ENCODE results near the gene SLC26A8.

SLC26A8 gene, protein sequence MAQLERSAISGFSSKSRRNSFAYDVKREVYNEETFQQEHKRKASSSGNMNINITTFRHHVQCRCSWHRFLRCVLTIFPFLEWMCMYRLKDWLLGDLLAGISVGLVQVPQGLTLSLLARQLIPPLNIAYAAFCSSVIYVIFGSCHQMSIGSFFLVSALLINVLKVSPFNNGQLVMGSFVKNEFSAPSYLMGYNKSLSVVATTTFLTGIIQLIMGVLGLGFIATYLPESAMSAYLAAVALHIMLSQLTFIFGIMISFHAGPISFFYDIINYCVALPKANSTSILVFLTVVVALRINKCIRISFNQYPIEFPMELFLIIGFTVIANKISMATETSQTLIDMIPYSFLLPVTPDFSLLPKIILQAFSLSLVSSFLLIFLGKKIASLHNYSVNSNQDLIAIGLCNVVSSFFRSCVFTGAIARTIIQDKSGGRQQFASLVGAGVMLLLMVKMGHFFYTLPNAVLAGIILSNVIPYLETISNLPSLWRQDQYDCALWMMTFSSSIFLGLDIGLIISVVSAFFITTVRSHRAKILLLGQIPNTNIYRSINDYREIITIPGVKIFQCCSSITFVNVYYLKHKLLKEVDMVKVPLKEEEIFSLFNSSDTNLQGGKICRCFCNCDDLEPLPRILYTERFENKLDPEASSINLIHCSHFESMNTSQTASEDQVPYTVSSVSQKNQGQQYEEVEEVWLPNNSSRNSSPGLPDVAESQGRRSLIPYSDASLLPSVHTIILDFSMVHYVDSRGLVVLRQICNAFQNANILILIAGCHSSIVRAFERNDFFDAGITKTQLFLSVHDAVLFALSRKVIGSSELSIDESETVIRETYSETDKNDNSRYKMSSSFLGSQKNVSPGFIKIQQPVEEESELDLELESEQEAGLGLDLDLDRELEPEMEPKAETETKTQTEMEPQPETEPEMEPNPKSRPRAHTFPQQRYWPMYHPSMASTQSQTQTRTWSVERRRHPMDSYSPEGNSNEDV

DNA sequence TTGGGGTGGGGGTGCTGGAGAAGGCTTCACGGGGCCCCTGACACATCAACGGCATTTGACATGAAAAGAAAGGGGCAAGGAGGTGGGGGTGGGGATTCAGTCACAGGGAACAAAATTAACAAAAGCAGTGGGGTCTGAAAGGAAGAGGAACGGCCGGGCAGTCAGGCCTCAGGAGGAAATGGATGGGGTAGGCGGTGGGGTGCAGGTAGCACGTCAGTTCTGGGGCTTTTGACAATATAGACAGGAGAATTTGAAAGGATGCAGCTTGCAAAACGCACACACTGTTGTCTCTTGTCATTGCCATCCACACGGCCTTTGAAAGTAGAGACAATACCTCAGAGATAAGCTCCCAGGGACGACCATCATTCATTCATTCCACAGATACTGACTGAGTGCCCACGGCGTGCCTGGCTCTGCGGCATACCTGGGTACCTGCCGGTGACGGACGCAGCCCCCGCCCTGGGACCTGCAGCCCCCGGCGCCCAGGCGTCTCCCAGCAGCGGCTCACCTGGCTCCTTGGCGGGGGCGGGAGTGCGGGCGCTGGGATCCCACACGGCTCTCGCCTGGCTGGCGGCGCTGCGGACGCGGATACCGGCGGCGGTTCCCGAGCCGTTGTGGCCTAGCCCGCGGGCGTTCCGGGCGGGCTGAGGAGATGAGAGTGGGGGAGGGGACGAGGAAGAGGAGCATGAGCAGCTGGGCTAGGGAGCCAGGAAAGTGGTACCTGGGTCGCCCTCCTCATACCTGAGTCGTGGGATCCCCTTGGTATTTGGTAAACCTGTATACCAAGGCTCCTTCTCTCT lies at the start of gene SLC26A8:
SLC26A8 (minus strand) TSS at position 646 of the 800 bp plus-strand sequence. CDS start 4,934 bp downstream, outside the sequence.
- H3K9me3 Mint-ChIP-seq, result no peaks in the 10 kb centered on the region
- H3K4me3 Mint-ChIP-seq, result peak within 1 kb of the TSS; percentile 6
- peaks cover 22% of the 10 kb centered on the region for H3K27me3 Mint-ChIP-seq
- H3K4me1 Mint-ChIP-seq (ENCODE audit: low read depth), result peaks cover 16% of the 10 kb centered on the region
- no peak within 1 kb of the TSS for H3K27ac Mint-ChIP-seq
- H3K36me3 Mint-ChIP-seq (ENCODE audit: low read depth), result peaks cover 6% of the 10 kb centered on the region

DNA sequence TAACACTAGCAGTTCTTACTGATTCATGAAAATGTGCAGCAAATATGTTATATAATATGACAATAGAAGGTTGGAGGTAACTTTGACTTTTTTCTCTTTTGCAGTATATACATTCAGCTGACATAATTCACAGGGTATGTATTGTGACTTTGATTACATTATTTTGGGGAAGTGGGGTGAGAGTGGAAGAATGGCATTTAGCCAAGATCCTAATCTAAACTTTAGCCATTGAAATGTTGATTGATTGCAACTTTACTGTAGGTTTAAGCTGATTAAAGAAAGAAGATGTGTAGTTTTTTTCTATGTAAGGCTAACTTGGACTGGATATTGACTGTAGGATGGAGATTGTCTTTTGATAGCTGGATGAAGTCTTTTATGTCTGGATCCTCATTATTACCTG lies 49.1 kb upstream of the SLC26A8 start:
- Mint-ChIP-seq H3K36me3 (ENCODE audit: low read depth) (peaks cover 40% of the 10 kb centered on the region), H3K27me3 (no peaks in the 10 kb centered on the region), H3K4me1 (ENCODE audit: low read depth) (peaks cover 31% of the 10 kb centered on the region), H3K27ac (no peak overlapping the region), H3K9me3 (no peaks in the 10 kb centered on the region), H3K4me3 (no peak overlapping the region)

- Mint-ChIP-seq H3K4me1 (ENCODE audit: low read depth) (peaks cover 40% of the 10 kb centered on the region), H3K27me3 (no peaks in the 10 kb centered on the region), H3K4me3 (no peak overlapping the region), H3K36me3 (ENCODE audit: low read depth) (peaks cover 32% of the 10 kb centered on the region), H3K9me3 (no peaks in the 10 kb centered on the region), H3K27ac (no peak overlapping the region)
Measured at GRCh38 chr6:36072681-36073080, 48.2 kb upstream of the SLC26A8 start.

GRCh38 chr6:36071714-36072113 lies 47.3 kb upstream of the SLC26A8 start:
- H3K9me3 Mint-ChIP-seq, result no peaks in the 10 kb centered on the region
- H3K27me3 Mint-ChIP-seq, result no peaks in the 10 kb centered on the region
- H3K36me3 Mint-ChIP-seq (ENCODE audit: low read depth), result peaks cover 23% of the 10 kb centered on the region
- H3K4me3 Mint-ChIP-seq, result no peak overlapping the region
- H3K27ac Mint-ChIP-seq, result no peak overlapping the region
- peaks cover 46% of the 10 kb centered on the region for H3K4me1 Mint-ChIP-seq (ENCODE audit: low read depth)

DNA sequence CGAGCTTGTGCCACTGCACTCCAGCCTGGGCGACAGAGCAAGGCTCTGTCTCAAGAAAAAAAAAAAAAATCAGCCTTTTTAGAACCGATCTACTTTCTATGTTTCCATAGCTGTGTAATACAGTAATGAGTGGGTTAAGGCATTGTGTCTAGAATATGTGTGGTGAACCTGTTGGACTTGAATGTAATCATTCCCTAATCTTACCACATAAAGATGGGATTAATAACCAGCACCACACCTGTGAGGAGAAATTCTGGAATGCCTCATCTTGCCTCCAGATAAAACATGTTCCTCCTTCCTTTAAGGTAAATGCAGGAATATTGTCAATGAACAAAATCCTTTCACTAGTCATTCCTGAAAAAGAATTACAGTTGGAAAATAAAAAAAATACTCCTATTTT lies 46.8 kb upstream of the SLC26A8 start:
- Mint-ChIP-seq H3K4me3 (no peak overlapping the region), H3K27me3 (no peaks in the 10 kb centered on the region), H3K36me3 (ENCODE audit: low read depth) (peaks cover 19% of the 10 kb centered on the region), H3K9me3 (no peaks in the 10 kb centered on the region), H3K27ac (no peak overlapping the region), H3K4me1 (ENCODE audit: low read depth) (peaks cover 46% of the 10 kb centered on the region)

DNA sequence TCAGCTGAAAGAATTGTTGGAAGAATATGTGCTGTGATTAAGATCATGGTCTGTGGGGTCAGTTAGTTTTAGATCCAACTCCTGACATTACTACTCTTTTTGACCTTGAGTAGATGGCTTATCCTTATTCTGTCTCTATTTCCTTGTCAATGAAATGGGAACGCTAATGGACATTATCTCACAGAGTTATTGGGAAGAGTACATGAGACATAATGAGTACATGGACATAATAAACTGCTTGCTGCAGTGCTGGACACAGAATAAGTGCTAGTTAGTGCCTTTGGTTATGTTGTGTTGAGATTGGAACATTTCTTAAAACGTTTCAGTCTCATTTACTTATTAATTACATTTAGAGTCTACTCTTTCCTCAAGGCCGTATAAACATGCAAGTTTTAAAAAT lies 45.8 kb upstream of the SLC26A8 start:
- H3K4me1 Mint-ChIP-seq (ENCODE audit: low read depth), result peaks cover 52% of the 10 kb centered on the region
- H3K27ac Mint-ChIP-seq, result no peak overlapping the region
- H3K4me3 Mint-ChIP-seq, result no peak overlapping the region
- H3K9me3 Mint-ChIP-seq, result no peaks in the 10 kb centered on the region
- H3K36me3 Mint-ChIP-seq (ENCODE audit: low read depth), result peaks cover 15% of the 10 kb centered on the region
- no peaks in the 10 kb centered on the region for H3K27me3 Mint-ChIP-seq

DNA sequence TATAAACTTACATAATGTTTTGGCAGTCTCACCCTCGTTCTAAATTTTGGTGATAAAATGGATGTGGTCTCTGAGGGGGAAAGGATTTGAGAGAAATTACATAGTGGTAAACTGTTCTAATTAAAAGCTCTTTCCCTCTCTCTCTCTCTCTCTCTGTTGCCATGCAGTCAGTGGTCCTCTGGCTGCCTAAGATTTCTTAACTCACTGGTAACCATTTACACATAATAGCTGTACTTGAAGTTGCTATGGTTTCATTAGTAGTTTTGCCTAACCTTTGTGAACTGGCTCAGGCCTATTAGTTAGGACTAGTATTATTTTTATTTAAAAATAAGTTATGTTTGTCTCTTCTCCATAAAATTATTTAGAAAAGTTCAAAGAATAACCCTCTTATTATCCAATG lies 45.1 kb upstream of the SLC26A8 start:
- Mint-ChIP-seq H3K4me1 (ENCODE audit: low read depth) (peaks cover 58% of the 10 kb centered on the region), H3K27me3 (no peaks in the 10 kb centered on the region), H3K27ac (no peak overlapping the region), H3K9me3 (no peaks in the 10 kb centered on the region), H3K4me3 (no peak overlapping the region), H3K36me3 (ENCODE audit: low read depth) (peaks cover 20% of the 10 kb centered on the region)

GRCh38 chr6:36068586-36068985 lies 44.1 kb upstream of the SLC26A8 start:
- Mint-ChIP-seq H3K27ac (no peak overlapping the region), H3K27me3 (no peaks in the 10 kb centered on the region), H3K9me3 (no peaks in the 10 kb centered on the region), H3K4me3 (no peak overlapping the region), H3K36me3 (ENCODE audit: low read depth) (peaks cover 22% of the 10 kb centered on the region), H3K4me1 (ENCODE audit: low read depth) (peaks cover 66% of the 10 kb centered on the region)

DNA sequence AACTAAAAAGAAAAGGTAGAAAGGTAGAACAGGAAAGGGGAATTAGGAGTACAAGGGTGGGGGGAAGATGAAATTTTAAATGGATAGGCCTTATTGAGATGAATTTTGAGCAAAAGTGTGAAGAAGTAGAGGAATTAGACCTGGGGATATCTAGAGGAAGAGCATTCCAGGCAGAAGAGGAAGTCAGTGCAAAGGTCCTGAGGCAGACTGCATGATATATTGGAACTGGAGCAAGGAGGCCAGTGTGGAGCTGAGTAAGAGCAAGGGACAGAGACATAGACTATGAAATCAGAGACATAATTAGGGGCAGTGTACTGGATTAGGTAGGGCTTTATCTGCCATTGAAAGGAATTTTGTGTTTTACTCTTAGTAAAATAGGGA lies 43.6 kb upstream of the SLC26A8 start:
- Mint-ChIP-seq H3K36me3 (ENCODE audit: low read depth) (peaks cover 22% of the 10 kb centered on the region), H3K4me1 (ENCODE audit: low read depth) (peaks cover 68% of the 10 kb centered on the region), H3K4me3 (no peak overlapping the region), H3K27me3 (no peaks in the 10 kb centered on the region), H3K27ac (peak overlapping the region; percentile 14), H3K9me3 (no peaks in the 10 kb centered on the region)

DNA sequence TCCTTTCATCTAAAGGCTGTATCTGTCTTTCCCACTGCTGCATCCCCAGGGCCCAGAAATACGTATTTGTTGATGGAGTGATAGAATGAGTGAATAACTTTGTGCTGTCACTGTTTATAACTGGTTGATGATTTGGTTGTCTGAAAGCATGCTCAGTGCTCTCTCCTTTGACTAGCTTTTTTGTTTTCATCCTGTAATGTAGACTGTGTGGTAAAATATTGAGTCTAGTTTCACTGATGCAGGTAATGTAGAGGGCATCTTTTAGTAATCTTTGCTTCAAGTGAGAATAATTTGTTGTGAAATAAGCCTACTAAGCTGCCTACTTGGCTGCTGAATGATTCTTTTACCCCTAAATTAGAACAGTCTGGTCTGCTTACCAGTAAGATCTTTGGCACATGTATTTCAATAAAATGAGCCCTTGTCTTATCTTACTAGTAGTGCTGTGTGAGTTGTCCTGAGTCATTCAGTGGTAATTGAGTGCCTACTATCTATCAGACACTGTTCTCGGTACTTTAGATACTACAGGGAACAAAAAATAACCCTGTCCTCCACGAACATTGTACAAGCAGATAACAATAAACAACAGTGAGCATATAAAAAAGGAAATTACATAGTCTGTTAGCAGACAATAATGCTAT lies 43.1 kb upstream of the SLC26A8 start:
- no peak overlapping the region for H3K4me3 Mint-ChIP-seq
- peaks cover 68% of the 10 kb centered on the region for H3K4me1 Mint-ChIP-seq (ENCODE audit: low read depth)
- no peaks in the 10 kb centered on the region for H3K9me3 Mint-ChIP-seq
- peak overlapping the region; percentile 14 for H3K27ac Mint-ChIP-seq
- H3K36me3 Mint-ChIP-seq (ENCODE audit: low read depth), result peaks cover 22% of the 10 kb centered on the region
- no peaks in the 10 kb centered on the region for H3K27me3 Mint-ChIP-seq

DNA sequence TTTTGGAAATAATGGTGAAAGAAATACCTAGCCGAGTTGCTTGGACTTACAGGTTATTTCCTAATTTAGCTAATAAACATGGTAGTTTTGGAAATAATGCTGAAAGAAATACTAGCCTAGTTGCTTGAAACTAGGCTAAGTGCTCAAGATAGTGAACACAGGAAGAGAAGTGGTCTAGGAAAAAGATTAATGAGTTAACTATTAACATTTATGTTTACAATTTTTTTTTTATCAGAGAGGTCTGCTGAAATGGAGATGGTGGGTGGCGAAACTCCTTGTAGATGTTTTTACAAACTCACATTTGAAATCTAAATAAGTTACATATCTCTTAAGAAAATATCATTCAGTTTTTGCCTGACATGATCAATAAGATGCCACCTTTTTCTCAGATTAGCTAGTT lies 42.4 kb upstream of the SLC26A8 start:
- Mint-ChIP-seq H3K4me3 (no peak overlapping the region), H3K27me3 (no peaks in the 10 kb centered on the region), H3K27ac (peak overlapping the region; percentile 4), H3K4me1 (ENCODE audit: low read depth) (peaks cover 65% of the 10 kb centered on the region), H3K36me3 (ENCODE audit: low read depth) (peaks cover 28% of the 10 kb centered on the region), H3K9me3 (no peaks in the 10 kb centered on the region)

DNA sequence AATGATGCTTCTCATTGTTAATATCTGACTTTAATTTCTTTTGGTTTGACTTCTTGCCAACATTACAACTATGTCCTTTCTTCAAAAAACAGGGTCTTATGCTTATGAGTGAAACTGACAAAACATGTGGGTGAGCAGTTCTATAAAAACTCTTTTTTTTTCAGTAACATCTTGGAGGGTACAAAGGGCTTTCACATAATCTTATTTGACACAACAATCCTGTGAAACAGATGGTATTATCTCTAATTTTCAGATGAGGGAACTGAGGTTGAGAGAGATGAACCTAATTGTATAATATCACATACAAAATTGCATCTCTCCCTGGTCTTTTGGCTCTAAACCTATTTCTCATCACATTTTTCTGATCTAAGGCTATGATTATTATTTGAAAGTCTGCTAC lies 41.5 kb upstream of the SLC26A8 start:
- Mint-ChIP-seq H3K27ac (peak overlapping the region; percentile 19), H3K36me3 (ENCODE audit: low read depth) (peaks cover 36% of the 10 kb centered on the region), H3K4me1 (ENCODE audit: low read depth) (peaks cover 61% of the 10 kb centered on the region), H3K27me3 (no peaks in the 10 kb centered on the region), H3K9me3 (no peaks in the 10 kb centered on the region), H3K4me3 (no peak overlapping the region)

GRCh38 chr6:36064770-36065396 lies 40.4 kb upstream of the SLC26A8 start:
- no peaks in the 10 kb centered on the region for H3K9me3 Mint-ChIP-seq
- peaks cover 45% of the 10 kb centered on the region for H3K36me3 Mint-ChIP-seq (ENCODE audit: low read depth)
- peak overlapping the region; percentile 42 for H3K27ac Mint-ChIP-seq
- no peaks in the 10 kb centered on the region for H3K27me3 Mint-ChIP-seq
- H3K4me3 Mint-ChIP-seq, result no peak overlapping the region
- H3K4me1 Mint-ChIP-seq (ENCODE audit: low read depth), result peaks cover 54% of the 10 kb centered on the region
